ENCODE results near the gene NCKAP5. TPM values are rescaled to one million over a fixed set of nuclear protein-coding genes. Genes with fewer than 3 reads are reported as not detected.

NCKAP5 gene
- total RNA-seq, 4 donors from 2014 or later, result 2.7 to 11.7 (median 5.6) TPM

- no peaks in the 10 kb centered on the region for H3K36me3 ChIP-seq
- H3K4me3 ChIP-seq, result no peak overlapping the region
- WGBS, 2 donors, result 98% methylated on average over 7 of the region's 7 CpGs
- no peak for DNase-seq (ENCODE audit: low spot score in 2 of 2)
- no peaks in the 10 kb centered on the region for H3K27me3 ChIP-seq
- TF ChIP-seq POLR2A (IDR thresholded peaks at IDR 0.05) (no peak), CTCF (IDR thresholded peaks at IDR 0.05) (no peak), EP300 (IDR thresholded peaks at IDR 0.05) (no peak)
- H3K4me1 ChIP-seq, result peaks cover 0 to 12% (median 0%) of the 10 kb centered on the region in 4 donors
- H3K27ac ChIP-seq, result no peak overlapping the region
- H3K9me3 ChIP-seq, result no peaks in the 10 kb centered on the region
These were observed 913.3 kb downstream of the NCKAP5 start for GRCh38 chr2:132654968-132655367.

- WGBS, 2 donors, result 71 to 83% methylated on average over 4 of the region's 4 CpGs
- no peak for DNase-seq (ENCODE audit: low spot score in 2 of 2)
These were observed 913.9 kb downstream of the NCKAP5 start for GRCh38 chr2:132654335-132654734.

GRCh38 chr2:132652474-132652873 lies 915.8 kb downstream of the NCKAP5 start:
- H3K27ac ChIP-seq, result no peak overlapping the region
- H3K27me3 ChIP-seq, result no peaks in the 10 kb centered on the region
- no peaks in the 10 kb centered on the region for H3K9me3 ChIP-seq
- 87 to 91% methylated on average over 8 of the region's 8 CpGs for WGBS, 2 donors
- DNase-seq (ENCODE audit: low spot score in 2 of 2), result no peak
- H3K36me3 ChIP-seq, result no peaks in the 10 kb centered on the region
- TF ChIP-seq EP300 (IDR thresholded peaks at IDR 0.05) (no peak), CTCF (IDR thresholded peaks at IDR 0.05) (no peak), POLR2A (IDR thresholded peaks at IDR 0.05) (no peak)
- H3K4me3 ChIP-seq, result no peak overlapping the region
- peaks cover 0 to 12% (median 0%) of the 10 kb centered on the region in 4 donors for H3K4me1 ChIP-seq

More at GRCh38 chr2:132654335-132654734, 913.9 kb downstream of the NCKAP5 start:
- Histone ChIP-seq H3K27ac (no peak overlapping the region), H3K27me3 (no peaks in the 10 kb centered on the region), H3K9me3 (no peaks in the 10 kb centered on the region), H3K4me1 (peaks cover 0 to 12% (median 0%) of the 10 kb centered on the region in 4 donors), H3K36me3 (no peaks in the 10 kb centered on the region), H3K4me3 (no peak overlapping the region)
- TF ChIP-seq CTCF (IDR thresholded peaks at IDR 0.05) (no peak), EP300 (IDR thresholded peaks at IDR 0.05) (no peak), POLR2A (IDR thresholded peaks at IDR 0.05) (no peak)

GRCh38 chr2:132651115-132652045 lies 916.9 kb downstream of the NCKAP5 start:
- DNase-seq (ENCODE audit: low spot score in 2 of 2), result no peak
- TF ChIP-seq POLR2A (IDR thresholded peaks at IDR 0.05), result no peak
- TF ChIP-seq CTCF (IDR thresholded peaks at IDR 0.05), result peak; percentile 38 to 51 (median 40)
- TF ChIP-seq EP300 (IDR thresholded peaks at IDR 0.05), result no peak
- WGBS, 2 donors, result 61 to 66% methylated on average over 12 of the region's 12 CpGs
- H3K27me3 ChIP-seq, result no peaks in the 10 kb centered on the region
- no peaks in the 10 kb centered on the region for H3K9me3 ChIP-seq
- H3K4me1 ChIP-seq, result peaks cover 0 to 9% (median 0%) of the 10 kb centered on the region in 4 donors
- no peaks in the 10 kb centered on the region for H3K36me3 ChIP-seq
- no peak overlapping the region for H3K27ac ChIP-seq
- no peak overlapping the region for H3K4me3 ChIP-seq

GRCh38 chr2:132646540-132647108 lies 921.6 kb downstream of the NCKAP5 start:
- no peaks in the 10 kb centered on the region for H3K36me3 ChIP-seq
- H3K27ac ChIP-seq, result no peak overlapping the region
- WGBS, 2 donors, result 74 to 80% methylated on average over 8 of the region's 8 CpGs
- no peaks in the 10 kb centered on the region for H3K4me1 ChIP-seq
- no peak for TF ChIP-seq EP300 (IDR thresholded peaks at IDR 0.05)
- TF ChIP-seq CTCF (IDR thresholded peaks at IDR 0.05), result no peak
- TF ChIP-seq POLR2A (IDR thresholded peaks at IDR 0.05), result no peak
- H3K4me3 ChIP-seq, result no peak overlapping the region
- no peaks in the 10 kb centered on the region for H3K27me3 ChIP-seq
- no peaks in the 10 kb centered on the region for H3K9me3 ChIP-seq
- no peak for DNase-seq (ENCODE audit: low spot score in 2 of 2)
